Naive B cell (primary cell): ENCODE results near the gene PDE7B. TPM values are rescaled to one million over a fixed set of nuclear protein-coding genes. Genes with fewer than 3 reads are reported as not detected.

Experiments
- ATAC-seq, 2 donors: fragments of 150-1000 bp; cut with Tn5 transposase; 2 replicates each; pipeline ENCODE4 v1.10.0; 2021; ENCODE audit warnings: low read depth in 2 of 2, mild to moderate bottlenecking in 2 of 2, moderate library complexity in 2 of 2
- DNase-seq: peaks from one replicate; pipeline ENCODE4 v3.0.0; 2022
- H3K27ac Mint-ChIP-seq, 6 donors: one replicate each; pipeline ENCODE4 v1.8.0; 2020 to 2022; ENCODE audit warnings: mild to moderate bottlenecking in 6 of 6, mixed read lengths in 6 of 6, moderate library complexity in 5 of 6, inconsistent platforms in 2 of 6
- H3K27me3 Mint-ChIP-seq, 3 donors: one replicate each; pipeline ENCODE4 v1.8.0; 2021 to 2022; ENCODE audit warnings: mixed read lengths in 3 of 3, mild to moderate bottlenecking in 1 of 3
- H3K36me3 Mint-ChIP-seq, 2 donors: one replicate each; pipeline ENCODE4 v1.8.0; 2020 to 2022; ENCODE audit warnings: mixed read lengths in 2 of 2, inconsistent platforms in 1 of 2, mild to moderate bottlenecking in 1 of 2
- H3K4me1 Mint-ChIP-seq, 3 donors: one replicate each; pipeline ENCODE4 v1.8.0; 2020 to 2022; ENCODE audit warnings: mixed read lengths in 3 of 3, inconsistent platforms in 1 of 3, mild to moderate bottlenecking in 1 of 3, moderate library complexity in 1 of 3
- H3K4me3 Mint-ChIP-seq, 8 donors: one replicate each; pipeline ENCODE4 v1.8.0; 2020 to 2022; ENCODE audit warnings: mild to moderate bottlenecking in 8 of 8, mixed read lengths in 8 of 8, moderate library complexity in 8 of 8, inconsistent platforms in 2 of 8
- H3K9me3 Mint-ChIP-seq, 7 donors: one replicate each; pipeline ENCODE4 v1.8.0; 2020 to 2022; ENCODE audit warnings: mixed read lengths in 7 of 7, mild to moderate bottlenecking in 5 of 7, inconsistent platforms in 2 of 7, moderate library complexity in 1 of 7
- polyA plus RNA-seq, 6 donors: library from polyadenylated mRNA; unstranded; fragments of 300-500 nt; fragmentation: Illumina TruSeq; gene quantifications; one replicate each; pipeline ENCODE4 v1.2.3, GENCODE V29; 2021; ENCODE audit warnings: low read depth in 6 of 6

PDE7B gene
- polyA plus RNA-seq, 6 donors from 2014 or later = 0.10 to 3.8 (median 3.0) TPM

GRCh38 chr6:135905604-135906300, 54.3 kb downstream of the PDE7B start:
- ATAC-seq = no peak
- no peak for DNase-seq
- Mint-ChIP-seq H3K36me3 (no peaks in the 10 kb centered on the region), H3K4me3 (no peak overlapping the region), H3K27me3 (no peaks in the 10 kb centered on the region), H3K9me3 (no peaks in the 10 kb centered on the region), H3K27ac (peak overlapping the region in 1 of 6 donors; percentile 15), H3K4me1 (peaks cover 0 to 6% (median 5%) of the 10 kb centered on the region in 3 donors)

- ATAC-seq = no peak
- Mint-ChIP-seq H3K4me3 (no peak overlapping the region), H3K36me3 (no peaks in the 10 kb centered on the region), H3K27ac (peak overlapping the region in 1 of 6 donors; percentile 61), H3K4me1 (peaks cover 0 to 6% (median 5%) of the 10 kb centered on the region in 3 donors), H3K27me3 (no peaks in the 10 kb centered on the region), H3K9me3 (no peaks in the 10 kb centered on the region)
- DNase-seq = no peak
These were observed 55.0 kb downstream of the PDE7B start for GRCh38 chr6:135906542-135906941.

- no peaks in the 10 kb centered on the region for H3K36me3 Mint-ChIP-seq
- H3K27me3 Mint-ChIP-seq = no peaks in the 10 kb centered on the region
- no peak overlapping the region for H3K4me3 Mint-ChIP-seq
- DNase-seq (no peak), ATAC-seq (no peak)
- peaks cover 0 to 6% (median 5%) of the 10 kb centered on the region in 3 donors for H3K4me1 Mint-ChIP-seq
- H3K9me3 Mint-ChIP-seq = no peaks in the 10 kb centered on the region
- H3K27ac Mint-ChIP-seq = peak overlapping the region in 1 of 6 donors; percentile 68
These were observed 55.5 kb downstream of the PDE7B start for GRCh38 chr6:135906972-135907465.

GRCh38 chr6:135909737-135910387, 58.4 kb downstream of the PDE7B start:
- H3K27ac Mint-ChIP-seq = no peak overlapping the region
- no peaks in the 10 kb centered on the region for H3K36me3 Mint-ChIP-seq
- no peaks in the 10 kb centered on the region for H3K9me3 Mint-ChIP-seq
- ATAC-seq (peak; percentile 83), DNase-seq (peak; percentile 55)
- no peak overlapping the region for H3K4me3 Mint-ChIP-seq
- peaks cover 0 to 6% (median 5%) of the 10 kb centered on the region in 3 donors for H3K4me1 Mint-ChIP-seq
- H3K27me3 Mint-ChIP-seq = no peaks in the 10 kb centered on the region

- Mint-ChIP-seq H3K27me3 (no peaks in the 10 kb centered on the region), H3K36me3 (no peaks in the 10 kb centered on the region), H3K4me1 (peaks cover 0 to 6% (median 5%) of the 10 kb centered on the region in 3 donors), H3K27ac (peak overlapping the region in 1 of 6 donors; percentile 89), H3K9me3 (peaks cover 0 to 1% (median 0%) of the 10 kb centered on the region in 7 donors), H3K4me3 (no peak overlapping the region)
- ATAC-seq = no peak
- no peak for DNase-seq
These were observed 59.5 kb downstream of the PDE7B start for GRCh38 chr6:135910790-135911618.

- Mint-ChIP-seq H3K4me3 (no peak overlapping the region), H3K4me1 (peaks cover 0 to 11% (median 6%) of the 10 kb centered on the region in 3 donors), H3K27me3 (no peaks in the 10 kb centered on the region), H3K9me3 (peaks cover 0 to 1% (median 0%) of the 10 kb centered on the region in 7 donors), H3K36me3 (no peaks in the 10 kb centered on the region), H3K27ac (no peak overlapping the region)
- ATAC-seq (no peak), DNase-seq (no peak)
These were observed 62.3 kb downstream of the PDE7B start for GRCh38 chr6:135913785-135914184.

- H3K36me3 Mint-ChIP-seq = no peaks in the 10 kb centered on the region
- H3K4me1 Mint-ChIP-seq = peaks cover 5 to 10% (median 7%) of the 10 kb centered on the region in 3 donors
- DNase-seq = no peak
- no peak overlapping the region for H3K27ac Mint-ChIP-seq
- H3K4me3 Mint-ChIP-seq = no peak overlapping the region
- no peaks in the 10 kb centered on the region for H3K27me3 Mint-ChIP-seq
- H3K9me3 Mint-ChIP-seq = peaks cover 0 to 1% (median 0%) of the 10 kb centered on the region in 7 donors
- no peak for ATAC-seq
These were observed 67.5 kb downstream of the PDE7B start for GRCh38 chr6:135919026-135919425.

GRCh38 chr6:135920689-135921088, 69.2 kb downstream of the PDE7B start:
- Mint-ChIP-seq H3K36me3 (no peaks in the 10 kb centered on the region), H3K9me3 (no peaks in the 10 kb centered on the region), H3K4me1 (peaks cover 5 to 10% (median 7%) of the 10 kb centered on the region in 3 donors), H3K27ac (no peak overlapping the region), H3K27me3 (no peaks in the 10 kb centered on the region), H3K4me3 (no peak overlapping the region)
- no peak for ATAC-seq
- no peak for DNase-seq

- no peak for ATAC-seq
- Mint-ChIP-seq H3K4me1 (peaks cover 5 to 10% (median 7%) of the 10 kb centered on the region in 3 donors), H3K36me3 (no peaks in the 10 kb centered on the region), H3K27ac (no peak overlapping the region), H3K9me3 (no peaks in the 10 kb centered on the region), H3K27me3 (no peaks in the 10 kb centered on the region), H3K4me3 (no peak overlapping the region)
- no peak for DNase-seq
These were observed 69.7 kb downstream of the PDE7B start for GRCh38 chr6:135921188-135921587.

- peak overlapping the region in 1 of 6 donors; percentile 25 for H3K27ac Mint-ChIP-seq
- H3K36me3 Mint-ChIP-seq = no peaks in the 10 kb centered on the region
- no peaks in the 10 kb centered on the region for H3K27me3 Mint-ChIP-seq
- DNase-seq (no peak), ATAC-seq (no peak)
- peaks cover 5 to 10% (median 7%) of the 10 kb centered on the region in 3 donors for H3K4me1 Mint-ChIP-seq
- H3K9me3 Mint-ChIP-seq = peaks cover 0 to 2% (median 0%) of the 10 kb centered on the region in 7 donors
- H3K4me3 Mint-ChIP-seq = no peak overlapping the region
These were observed 70.7 kb downstream of the PDE7B start for GRCh38 chr6:135922174-135922573.

GRCh38 chr6:135922746-135923145, 71.2 kb downstream of the PDE7B start:
- ATAC-seq (no peak), DNase-seq (no peak)
- Mint-ChIP-seq H3K4me1 (peaks cover 5 to 8% (median 7%) of the 10 kb centered on the region in 3 donors), H3K4me3 (no peak overlapping the region), H3K36me3 (no peaks in the 10 kb centered on the region), H3K9me3 (peaks cover 0 to 2% (median 0%) of the 10 kb centered on the region in 7 donors), H3K27me3 (no peaks in the 10 kb centered on the region), H3K27ac (no peak overlapping the region)

- no peak for ATAC-seq
- no peak overlapping the region for H3K27ac Mint-ChIP-seq
These were observed 81.2 kb downstream of the PDE7B start for GRCh38 chr6:135932651-135933050.

GRCh38 chr6:135935941-135936601, 84.6 kb downstream of the PDE7B start:
- Mint-ChIP-seq H3K36me3 (no peaks in the 10 kb centered on the region), H3K4me3 (no peak overlapping the region), H3K27me3 (no peaks in the 10 kb centered on the region), H3K4me1 (no peaks in the 10 kb centered on the region), H3K9me3 (no peaks in the 10 kb centered on the region), H3K27ac (no peak overlapping the region)
- ATAC-seq (no peak), DNase-seq (no peak)

More at GRCh38 chr6:135932651-135933050, 81.2 kb downstream of the PDE7B start:
- Mint-ChIP-seq H3K4me3 (no peak overlapping the region), H3K27me3 (no peaks in the 10 kb centered on the region), H3K36me3 (peaks cover 5 to 8% of the 10 kb centered on the region in 2 donors), H3K9me3 (peaks cover 0 to 6% (median 4%) of the 10 kb centered on the region in 7 donors), H3K4me1 (peaks cover 0 to 4% (median 0%) of the 10 kb centered on the region in 3 donors)
- no peak for DNase-seq
